Measurements from ENCODE around the gene ONECUT1.

DNA sequence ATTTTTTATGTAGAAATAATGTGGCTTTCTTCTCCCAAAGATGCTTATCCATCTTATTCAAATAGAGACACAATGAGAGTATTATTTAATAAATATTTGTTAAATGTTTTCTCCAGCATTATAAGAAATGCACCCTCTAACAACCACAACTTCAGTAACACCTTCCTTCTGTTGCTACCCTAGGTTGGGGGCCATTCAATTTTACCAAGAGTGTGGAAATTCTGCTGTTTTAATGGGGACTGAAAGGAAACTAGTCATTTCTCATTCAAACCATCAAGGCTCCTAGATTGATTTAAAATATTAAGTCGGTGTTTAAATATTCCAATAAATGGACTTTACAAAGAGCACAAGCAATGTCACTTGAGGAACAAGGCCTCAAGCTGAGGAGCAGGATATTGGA, 7.6 kb downstream of the ONECUT1 start:
- TF ChIP-seq, protein P1, sequence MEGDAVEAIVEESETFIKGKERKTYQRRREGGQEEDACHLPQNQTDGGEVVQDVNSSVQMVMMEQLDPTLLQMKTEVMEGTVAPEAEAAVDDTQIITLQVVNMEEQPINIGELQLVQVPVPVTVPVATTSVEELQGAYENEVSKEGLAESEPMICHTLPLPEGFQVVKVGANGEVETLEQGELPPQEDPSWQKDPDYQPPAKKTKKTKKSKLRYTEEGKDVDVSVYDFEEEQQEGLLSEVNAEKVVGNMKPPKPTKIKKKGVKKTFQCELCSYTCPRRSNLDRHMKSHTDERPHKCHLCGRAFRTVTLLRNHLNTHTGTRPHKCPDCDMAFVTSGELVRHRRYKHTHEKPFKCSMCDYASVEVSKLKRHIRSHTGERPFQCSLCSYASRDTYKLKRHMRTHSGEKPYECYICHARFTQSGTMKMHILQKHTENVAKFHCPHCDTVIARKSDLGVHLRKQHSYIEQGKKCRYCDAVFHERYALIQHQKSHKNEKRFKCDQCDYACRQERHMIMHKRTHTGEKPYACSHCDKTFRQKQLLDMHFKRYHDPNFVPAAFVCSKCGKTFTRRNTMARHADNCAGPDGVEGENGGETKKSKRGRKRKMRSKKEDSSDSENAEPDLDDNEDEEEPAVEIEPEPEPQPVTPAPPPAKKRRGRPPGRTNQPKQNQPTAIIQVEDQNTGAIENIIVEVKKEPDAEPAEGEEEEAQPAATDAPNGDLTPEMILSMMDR (IDR thresholded peaks at IDR 0.05), result no peak
- no peak for TF ChIP-seq POLR2A (IDR thresholded peaks at IDR 0.05)
